NCI-H1694 (cell line): Measurements from ENCODE around the gene PSORS1C2.
"Not testable (repeated sequence)": the region's sequence is repeated elsewhere in the genome, so short reads cannot be mapped to it uniquely, and the experiment has no call there.

Experiments
- DNase-seq: peaks from one replicate; lab custom pipeline; 2025; lab: John Stamatoyannopoulos, UW

Gene PSORS1C2

GRCh38 chr6:31138982-31139381, at the start of gene PSORS1C2:
Gene PSORS1C2 (minus strand): TSS chr6:31139066. CDS start chr6:31139026, 40 bp downstream.
- no peak for DNase-seq

- no peak for DNase-seq
Measured at GRCh38 chr6:31187780-31188194, 48.9 kb upstream of the PSORS1C2 start.

GRCh38 chr6:31186052-31186734, 47.3 kb upstream of the PSORS1C2 start:
- DNase-seq = no peak

GRCh38 chr6:31185695-31186051, 46.8 kb upstream of the PSORS1C2 start:
- DNase-seq = not testable (repeated sequence)

GRCh38 chr6:31183859-31184258, 45.0 kb upstream of the PSORS1C2 start:
- DNase-seq = not testable (repeated sequence)

GRCh38 chr6:31183287-31183686, 44.4 kb upstream of the PSORS1C2 start:
- DNase-seq = not testable (repeated sequence)

- DNase-seq = no peak
Measured at GRCh38 chr6:31180500-31180899, 41.6 kb upstream of the PSORS1C2 start.

- no peak for DNase-seq
Measured at GRCh38 chr6:31179896-31180295, 41.0 kb upstream of the PSORS1C2 start.

- no peak for DNase-seq
Measured at GRCh38 chr6:31179042-31179386, 40.1 kb upstream of the PSORS1C2 start.

- no peak for DNase-seq
Measured at GRCh38 chr6:31178143-31179041, 39.5 kb upstream of the PSORS1C2 start.

GRCh38 chr6:31175971-31176370, 37.1 kb upstream of the PSORS1C2 start:
- DNase-seq = no peak

GRCh38 chr6:31174378-31174777, 35.5 kb upstream of the PSORS1C2 start:
- DNase-seq = no peak

- DNase-seq = no peak
Measured at GRCh38 chr6:31173406-31173805, 34.5 kb upstream of the PSORS1C2 start.

GRCh38 chr6:31172973-31173384, 34.1 kb upstream of the PSORS1C2 start:
- no peak for DNase-seq

- DNase-seq = no peak
Measured at GRCh38 chr6:31171931-31172905, 33.4 kb upstream of the PSORS1C2 start.

GRCh38 chr6:31170987-31171671, 32.3 kb upstream of the PSORS1C2 start:
- no peak for DNase-seq

GRCh38 chr6:31170600-31170881, 31.7 kb upstream of the PSORS1C2 start, which contains the start of gene POU5F1:
Gene POU5F1 (minus strand): TSS chr6:31170682. CDS start chr6:31170620, 62 bp downstream.
- no peak for DNase-seq

GRCh38 chr6:31169858-31170599, 31.2 kb upstream of the PSORS1C2 start:
- not testable (repeated sequence) for DNase-seq

GRCh38 chr6:31169123-31169857, 30.4 kb upstream of the PSORS1C2 start:
- DNase-seq = no peak

- no peak for DNase-seq
Measured at GRCh38 chr6:31168606-31169005, 29.7 kb upstream of the PSORS1C2 start.
